ENCODE results near the gene CACNA1C.

CACNA1C gene

GRCh38 chr12:2677142-2677880 lies 624.5 kb downstream of the CACNA1C start:
- no peak overlapping the region for H3K4me3 ChIP-seq (ENCODE audit: low read depth in 1 of 2, low read length in 2 of 2)
- H3K9ac ChIP-seq (ENCODE audit: low read depth, low read length) = no peak overlapping the region
- no peaks in the 10 kb centered on the region for H3K36me3 ChIP-seq (ENCODE audit: insufficient read depth, low read length)
- no peaks in the 10 kb centered on the region; the same call in 1 of the 2 replicates for H4K20me1 ChIP-seq (ENCODE audit: insufficient read depth, low read length)
- no peaks in the 10 kb centered on the region for H3K4me1 ChIP-seq (ENCODE audit: insufficient read depth, low read length)
- H3K27me3 ChIP-seq (ENCODE audit: insufficient read depth, low read length, poor library complexity) = no peaks in the 10 kb centered on the region
- no peak overlapping the region for H3K27ac ChIP-seq (ENCODE audit: low read length)
- ATAC-seq (ENCODE audit: insufficient read depth, low read depth) = no peak
- H3K79me2 ChIP-seq (ENCODE audit: insufficient read depth, low read length) = no peaks in the 10 kb centered on the region
- no peak overlapping the region for H2AFZ ChIP-seq (ENCODE audit: low read depth, low read length)
- no peak for DNase-seq
- H3K9me3 ChIP-seq (ENCODE audit: insufficient read depth, low read length, severe bottlenecking) = no peaks in the 10 kb centered on the region
- no peak for TF ChIP-seq CTCF (IDR thresholded peaks at IDR 0.05; ENCODE audit: borderline replicate concordance, extremely low read depth, low read length, poor library complexity, severe bottlenecking)
- no peak for TF ChIP-seq EZH2 (IDR thresholded peaks at IDR 0.05; ENCODE audit: borderline replicate concordance, low read depth, low read length, severe bottlenecking)
- H3K4me2 ChIP-seq (ENCODE audit: insufficient read depth, low read length) = no peak overlapping the region

GRCh38 chr12:2678426-2678825 lies 625.6 kb downstream of the CACNA1C start:
- Histone ChIP-seq H3K4me1 (ENCODE audit: insufficient read depth, low read length) (no peaks in the 10 kb centered on the region), H2AFZ (ENCODE audit: low read depth, low read length) (no peak overlapping the region)
- DNase-seq = no peak

GRCh38 chr12:2679068-2679815 lies 626.5 kb downstream of the CACNA1C start:
- no peaks in the 10 kb centered on the region for H3K4me1 ChIP-seq (ENCODE audit: insufficient read depth, low read length)
- H3K27me3 ChIP-seq (ENCODE audit: insufficient read depth, low read length, poor library complexity) = no peaks in the 10 kb centered on the region
- no peak overlapping the region for H3K4me2 ChIP-seq (ENCODE audit: insufficient read depth, low read length)
- no peaks in the 10 kb centered on the region for H3K36me3 ChIP-seq (ENCODE audit: insufficient read depth, low read length)
- H4K20me1 ChIP-seq (ENCODE audit: insufficient read depth, low read length) = no peaks in the 10 kb centered on the region
- ATAC-seq (ENCODE audit: insufficient read depth, low read depth) (no peak), DNase-seq (no peak)
- TF ChIP-seq EZH2 (IDR thresholded peaks at IDR 0.05; ENCODE audit: borderline replicate concordance, low read depth, low read length, severe bottlenecking) = no peak
- H3K9me3 ChIP-seq (ENCODE audit: insufficient read depth, low read length, severe bottlenecking) = no peaks in the 10 kb centered on the region
- H3K79me2 ChIP-seq (ENCODE audit: insufficient read depth, low read length) = no peaks in the 10 kb centered on the region
- H3K4me3 ChIP-seq (ENCODE audit: low read depth in 1 of 2, low read length in 2 of 2) = no peak overlapping the region
- H2AFZ ChIP-seq (ENCODE audit: low read depth, low read length) = no peak overlapping the region
- H3K9ac ChIP-seq (ENCODE audit: low read depth, low read length) = no peak overlapping the region
- no peak overlapping the region for H3K27ac ChIP-seq (ENCODE audit: low read length)

More at GRCh38 chr12:2678426-2678825, 625.6 kb downstream of the CACNA1C start:
- Histone ChIP-seq H3K4me2 (ENCODE audit: insufficient read depth, low read length) (no peak overlapping the region), H3K4me3 (ENCODE audit: low read depth in 1 of 2, low read length in 2 of 2) (no peak overlapping the region), H3K9ac (ENCODE audit: low read depth, low read length) (no peak overlapping the region), H3K27ac (ENCODE audit: low read length) (no peak overlapping the region), H4K20me1 (ENCODE audit: insufficient read depth, low read length) (no peaks in the 10 kb centered on the region), H3K36me3 (ENCODE audit: insufficient read depth, low read length) (no peaks in the 10 kb centered on the region), H3K79me2 (ENCODE audit: insufficient read depth, low read length) (no peaks in the 10 kb centered on the region), H3K9me3 (ENCODE audit: insufficient read depth, low read length, severe bottlenecking) (no peaks in the 10 kb centered on the region), H3K27me3 (ENCODE audit: insufficient read depth, low read length, poor library complexity) (no peaks in the 10 kb centered on the region)
- TF ChIP-seq CTCF (IDR thresholded peaks at IDR 0.05; ENCODE audit: borderline replicate concordance, extremely low read depth, low read length, poor library complexity, severe bottlenecking) = no peak
- TF ChIP-seq EZH2 (IDR thresholded peaks at IDR 0.05; ENCODE audit: borderline replicate concordance, low read depth, low read length, severe bottlenecking) = no peak
- no peak for ATAC-seq (ENCODE audit: insufficient read depth, low read depth)

Measured in DND-41 (cell line).